K562 (cell line): Measurements from ENCODE around the gene XCL1. TPM values are rescaled to one million over a fixed set of nuclear protein-coding genes. Genes with fewer than 3 reads are reported as not detected.

Experiments used
- ATAC-seq: fragments of 200-7000 bp; cut with Tn5 transposase; 3 replicates; pipeline ENCODE4 v1.9.1; 2020; ENCODE audit warnings: moderate library complexity
- BruUV-seq: library from RNA; stranded (reverse); fragments of 400-500 nt; replicated peaks from 2 replicates; lab custom pipeline; 2021; lab: Mats Ljungman, UMichigan
- CTCF ChIA-PET: fragments of 300-600 bp; formaldehyde crosslinking; extraction: SDS; loops from one replicate; lab custom pipeline; 2021; ENCODE audit warnings: low intra/inter-chr PET ratio; lab: Yijun Ruan, JAX
- POLR2A ChIA-PET: fragments of 300-600, 350-650 bp; sonication (Branson Sonifier 250); formaldehyde crosslinking; extraction: SDS; loops from one replicate; lab custom pipeline; 2021; ENCODE audit warnings: antibody characterized with exemption, inconsistent platforms; lab: Yijun Ruan, JAX
- DNase-seq, 4 experiments: peaks; one replicate each; pipeline versions ENCODE4 v3.0.0 to v3.0.0-alpha.2; 2011 to 2018; ENCODE audit warnings: low spot score in 3 of 4, mixed read lengths in 3 of 4; ENCODE audit errors: extremely low read depth in 1 of 4
- FAIRE-seq: peaks from 2 replicates; lab custom pipeline; 2011; peaks lifted over from hg19 to GRCh38; lab: Jason Lieb, UNC
- H2AFZ ChIP-seq: 2 replicates; pipeline ENCODE4 v1.6.0; 2011; ENCODE audit warnings: low read depth, low read length, control low read depth, inconsistent platforms
- H3K27ac ChIP-seq: fragments of 200-600 bp; 3 replicates; pipeline ENCODE4 v1.8.0; 2011; ENCODE audit warnings: low read depth, mild to moderate bottlenecking, control low read depth, inconsistent platforms, low read length, moderate library complexity, mixed read lengths; ENCODE audit errors: extremely low read depth
- H3K27me3 ChIP-seq, 2 experiments: fragments of 300-600 bp in 1 of 2; 2 replicates in 1 of 2; 3 replicates in 1 of 2; pipeline versions ENCODE4 v1.6.0 to v1.8.0; 2011; ENCODE audit warnings: inconsistent platforms in 2 of 2, low read length in 2 of 2, mild to moderate bottlenecking in 1 of 2, mixed read lengths in 1 of 2, moderate library complexity in 1 of 2; ENCODE audit not compliant: control insufficient read depth in 2 of 2, insufficient read depth in 2 of 2
- H3K36me3 ChIP-seq: fragments of 300-600 bp; 3 replicates; pipeline ENCODE4 v1.8.0; 2011; ENCODE audit warnings: mild to moderate bottlenecking, low read length, inconsistent platforms; ENCODE audit not compliant: control insufficient read depth, insufficient read depth
- H3K4me1 ChIP-seq, 2 experiments: fragments of 200-600 bp in 1 of 2; replicated peaks in 1 of 2; 2 replicates in 1 of 2; 3 replicates in 1 of 2; pipeline versions ENCODE4 v1.5.1 to v1.8.0; 2011; ENCODE audit warnings: inconsistent platforms in 2 of 2, low read length in 2 of 2, mild to moderate bottlenecking in 1 of 2, mixed read lengths in 1 of 2, moderate library complexity in 1 of 2; ENCODE audit not compliant: control insufficient read depth in 2 of 2, insufficient read depth in 2 of 2
- H3K4me2 ChIP-seq: 2 replicates; pipeline ENCODE4 v1.6.1; 2011; ENCODE audit warnings: low read length, control low read depth, inconsistent platforms, mixed read lengths; ENCODE audit not compliant: insufficient read depth
- H3K4me3 ChIP-seq: fragments of 200-600 bp; sonication (generic), shearing (Covaris generic); 2 replicates; pipeline ENCODE4 v1.5.1; 2016; ENCODE audit warnings: control low read depth, inconsistent platforms
- H3K79me2 ChIP-seq: fragments of 200-600 bp; 3 replicates; pipeline ENCODE4 v1.8.0; 2011; ENCODE audit warnings: low read length, inconsistent platforms; ENCODE audit not compliant: control insufficient read depth, insufficient read depth
- H3K9ac ChIP-seq, 2 experiments: 2 replicates each; pipeline versions ENCODE4 v1.6.0 to v1.6.1; 2011; ENCODE audit warnings: low read depth in 2 of 2, low read length in 2 of 2, control low read depth in 1 of 2, inconsistent platforms in 1 of 2, mild to moderate bottlenecking in 1 of 2, mixed read lengths in 1 of 2; ENCODE audit not compliant: insufficient read depth in 1 of 2
- H3K9me1 ChIP-seq: one replicate; pipeline ENCODE4 v1.6.0; 2011; ENCODE audit warnings: inconsistent platforms, mild to moderate bottlenecking, low read length, moderate library complexity; ENCODE audit not compliant: control insufficient read depth, insufficient read depth
- H3K9me3 ChIP-seq: replicated peaks from 2 replicates; pipeline ENCODE4 v1.5.1; 2011; ENCODE audit warnings: low read depth, low read length, inconsistent platforms; ENCODE audit not compliant: control insufficient read depth, insufficient read depth
- H4K20me1 ChIP-seq: replicated peaks from 2 replicates; pipeline ENCODE4 v1.6.1; 2011; ENCODE audit warnings: low read length, inconsistent platforms, mixed read lengths; ENCODE audit not compliant: control insufficient read depth, insufficient read depth
- EGR1 ChIP-seq: fragments of 450-650 bp; conservative IDR thresholded peaks from 2 replicates; pipeline ENCODE4 v1.6.1; 2017; ENCODE audit warnings: mild to moderate bottlenecking
- ETV1 ChIP-seq: fragments of 450-650 bp; conservative IDR thresholded peaks from 2 replicates; pipeline ENCODE4 v1.6.1; 2016; ENCODE audit warnings: missing genetic modification characterization, control low read depth, low read depth, missing compliant biosample characterization
- KLF13 ChIP-seq: fragments of 450-650 bp; IDR thresholded peaks from 2 replicates; pipeline ENCODE4 v1.6.1; 2016; ENCODE audit warnings: missing genetic modification characterization, low read depth, mild to moderate bottlenecking, missing compliant biosample characterization, moderate library complexity, borderline replicate concordance
- MBD1 ChIP-seq: fragments of 250-450 bp; sonication (Bioruptor Pico); IDR thresholded peaks from 2 replicates; pipeline ENCODE4 v1.8.0; 2022; ENCODE audit warnings: inconsistent platforms
- ZBTB8A ChIP-seq: fragments of 450-650 bp; IDR thresholded peaks from 2 replicates; pipeline ENCODE4 v1.6.1; 2018; ENCODE audit warnings: mild to moderate bottlenecking, moderate library complexity; ENCODE audit not compliant: partially characterized antibody
- ZNF431 ChIP-seq: sonication (generic); formaldehyde crosslinking; IDR thresholded peaks from 2 replicates; pipeline ENCODE4 v1.8.0; 2022; ENCODE audit warnings: mild to moderate bottlenecking, missing genetic modification reagents
- WGBS: fragments of 100-300 bp; shearing (Covaris generic); methylation state at CpG from one replicate; pipeline ENCODE4 v1.1.6; 2016; ENCODE audit warnings: low coverage, mixed read lengths; ENCODE audit not compliant: insufficient coverage; ENCODE audit errors: missing lambda C conversion rate; 5-methylcytosine and 5-hydroxymethylcytosine counted together
- in situ Hi-C: fragments of 300-500 bp; cut with MboI; formaldehyde crosslinking; loops from 4 replicates; pipeline ENCODE4 v1.15.0; 2018; ENCODE audit warnings: inconsistent platforms, mixed read lengths
- intact Hi-C: fragments of 100-400 bp; cut with micrococcal nuclease; formaldehyde crosslinking; loops from 2 replicates; pipeline ENCODE4 v1.14.2; 2022
- polyA plus RNA-seq, 8 experiments: library from polyadenylated mRNA; depleted of rRNA in 4 of 8; stranded (reverse) in 5 of 8; unstranded in 3 of 8; fragments of >200 nt; fragmentation: Nextera tagmentation in 2 of 8; fragmentation: Illumina TruSeq in 1 of 8; extraction: Ambion mirVana in 2 of 8; extraction: Trizol in 1 of 8; gene quantifications; 2 replicates each; pipeline versions ENCODE4 v1.2.1 to v1.2.3, GENCODE V29; 2011 to 2014; ENCODE audit warnings: inconsistent platforms in 1 of 8, missing spikeins in 1 of 8
- total RNA-seq, 7 experiments: library from RNA; depleted of rRNA in 6 of 7; stranded (reverse); fragments of >200 nt in 6 of 7; fragmentation: Illumina TruSeq in 2 of 7; extraction: Trizol in 2 of 7; gene quantifications; 2 replicates each; pipeline versions ENCODE4 v1.2.1 to v1.2.3, GENCODE V29; 2011 to 2021; ENCODE audit warnings: low replicate concordance in 1 of 7

The XCL1 gene
- total and polyA plus RNA-seq, 9 of the 15 experiments (the other 6 are each of a cell fraction or from before 2014, with no cell fraction given) = 0.06 to 0.09 (median 0.06) TPM; not detected in 6

- ATAC-seq = peak; percentile 60
- H2AFZ ChIP-seq = no peak overlapping the region
- no peak for DNase-seq
- TF ChIP-seq KLF13 (tag) = no peak
- no peak for TF ChIP-seq EGR1
- TF ChIP-seq ETV1 (tag) = peak; percentile 72
- no peak for TF ChIP-seq ZNF431 (CRISPR knock-in tag)
- no peak for TF ChIP-seq MBD1 (CRISPR knock-in tag)
- TF ChIP-seq ZBTB8A = no peak
- no peaks in the 10 kb centered on the region for H3K9me3 ChIP-seq
- peaks cover 0 to 4% of the 10 kb centered on the region in 2 experiments; a peak in 2 of 5 replicates for H3K4me1 ChIP-seq
- ChIA-PET CTCF (no interaction called here), POLR2A (interaction anchor here (0.6 kb wide), 1 partner anchor 10 kb away, joined by 5 read pairs; no protein-coding TSS in a partner anchor)
- peaks cover 4 to 15% of the 10 kb centered on the region in 2 experiments; a peak in 4 of 5 replicates for H3K27me3 ChIP-seq
- no peaks in the 10 kb centered on the region for H4K20me1 ChIP-seq
- 5% methylated on average over 8 of the region's 8 CpGs for WGBS
- no peak overlapping the region for H3K27ac ChIP-seq
- in situ Hi-C loops = loop anchor here (25.0 kb wide), 1 partner anchor 748 kb away; the partner anchor contains the start of genes BLZF1 and NME7
- H3K36me3 ChIP-seq = no peaks in the 10 kb centered on the region
- no peaks in the 10 kb centered on the region for H3K9me1 ChIP-seq
- FAIRE-seq = no peak
- H3K4me2 ChIP-seq = no peak overlapping the region
- H3K79me2 ChIP-seq = no peaks in the 10 kb centered on the region
- no TSS peak for BruUV-seq
- peak overlapping the region in 1 of 2 experiments; percentile 36; a peak in 1 of 4 replicates for H3K9ac ChIP-seq
- intact Hi-C loops = no loop called here
- H3K4me3 ChIP-seq = no peak overlapping the region
Measured at GRCh38 chr1:168614235-168614634, 37.8 kb downstream of the XCL1 start.
